ENCODE results near the gene CSNK1G2. TPM values are rescaled to one million over a fixed set of nuclear protein-coding genes. Genes with fewer than 3 reads are reported as not detected.
A peak's percentile ranks its signal among the peaks of the same experiment; 100 is the strongest.

Gene CSNK1G2
- total and polyA plus RNA-seq, 2 of the 13 experiments (the other 11 are each of a cell fraction or from before 2014, with no cell fraction given), result 53.8 to 72.5 TPM

DNA sequence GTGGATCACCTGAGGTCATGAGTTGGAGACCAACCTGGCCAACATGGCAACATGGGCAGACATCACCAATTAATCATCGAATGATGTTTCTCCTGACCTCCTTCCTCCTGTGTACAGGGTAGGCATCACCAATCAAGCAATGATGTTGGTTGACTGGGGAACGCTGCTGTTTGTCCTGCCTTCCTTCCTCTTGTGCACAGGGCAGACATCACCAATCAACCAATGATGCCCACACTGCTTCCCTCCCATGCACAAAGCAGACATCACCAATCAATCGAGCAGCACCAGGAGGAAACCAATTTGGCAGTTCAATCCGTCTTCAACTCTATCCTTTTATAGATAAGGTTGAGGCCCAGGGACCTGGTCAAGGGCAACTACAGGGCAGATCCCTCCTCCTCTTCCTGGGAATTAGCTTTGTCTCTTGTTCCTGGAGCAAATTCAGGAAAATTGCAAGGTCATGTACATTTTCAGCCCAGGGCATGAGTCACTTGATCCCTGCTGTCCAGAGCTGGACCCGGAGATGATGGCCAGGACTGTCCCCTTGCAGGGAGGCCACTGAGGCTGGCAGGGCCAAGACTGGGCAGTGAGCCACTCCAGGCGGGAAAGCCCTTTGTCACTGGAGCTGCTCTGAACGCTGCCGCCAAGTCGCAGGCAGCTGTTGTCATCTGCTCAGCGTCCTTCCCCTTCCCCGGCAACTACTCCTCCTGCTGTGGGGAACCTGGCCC is 5.3 kb upstream of the CSNK1G2 start (continued):
- peak; percentile 45; the same call in 1 of the 2 replicates for TF ChIP-seq KDM5B (CRISPR knock-in tag; IDR thresholded peaks at IDR 0.05; ENCODE audit: borderline replicate concordance)
- peak; percentile 26 for TF ChIP-seq ZNF883 (CRISPR knock-in tag; IDR thresholded peaks at IDR 0.05; ENCODE audit: not compliant biosample characterization)
- TF ChIP-seq ZNF331 (CRISPR knock-in tag; IDR thresholded peaks at IDR 0.05), result peak; percentile 64
- TF ChIP-seq, protein P1, sequence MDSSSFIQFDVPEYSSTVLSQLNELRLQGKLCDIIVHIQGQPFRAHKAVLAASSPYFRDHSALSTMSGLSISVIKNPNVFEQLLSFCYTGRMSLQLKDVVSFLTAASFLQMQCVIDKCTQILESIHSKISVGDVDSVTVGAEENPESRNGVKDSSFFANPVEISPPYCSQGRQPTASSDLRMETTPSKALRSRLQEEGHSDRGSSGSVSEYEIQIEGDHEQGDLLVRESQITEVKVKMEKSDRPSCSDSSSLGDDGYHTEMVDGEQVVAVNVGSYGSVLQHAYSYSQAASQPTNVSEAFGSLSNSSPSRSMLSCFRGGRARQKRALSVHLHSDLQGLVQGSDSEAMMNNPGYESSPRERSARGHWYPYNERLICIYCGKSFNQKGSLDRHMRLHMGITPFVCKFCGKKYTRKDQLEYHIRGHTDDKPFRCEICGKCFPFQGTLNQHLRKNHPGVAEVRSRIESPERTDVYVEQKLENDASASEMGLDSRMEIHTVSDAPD (CRISPR knock-in tag; IDR thresholded peaks at IDR 0.05), result no peak
- TF ChIP-seq, protein P2, sequence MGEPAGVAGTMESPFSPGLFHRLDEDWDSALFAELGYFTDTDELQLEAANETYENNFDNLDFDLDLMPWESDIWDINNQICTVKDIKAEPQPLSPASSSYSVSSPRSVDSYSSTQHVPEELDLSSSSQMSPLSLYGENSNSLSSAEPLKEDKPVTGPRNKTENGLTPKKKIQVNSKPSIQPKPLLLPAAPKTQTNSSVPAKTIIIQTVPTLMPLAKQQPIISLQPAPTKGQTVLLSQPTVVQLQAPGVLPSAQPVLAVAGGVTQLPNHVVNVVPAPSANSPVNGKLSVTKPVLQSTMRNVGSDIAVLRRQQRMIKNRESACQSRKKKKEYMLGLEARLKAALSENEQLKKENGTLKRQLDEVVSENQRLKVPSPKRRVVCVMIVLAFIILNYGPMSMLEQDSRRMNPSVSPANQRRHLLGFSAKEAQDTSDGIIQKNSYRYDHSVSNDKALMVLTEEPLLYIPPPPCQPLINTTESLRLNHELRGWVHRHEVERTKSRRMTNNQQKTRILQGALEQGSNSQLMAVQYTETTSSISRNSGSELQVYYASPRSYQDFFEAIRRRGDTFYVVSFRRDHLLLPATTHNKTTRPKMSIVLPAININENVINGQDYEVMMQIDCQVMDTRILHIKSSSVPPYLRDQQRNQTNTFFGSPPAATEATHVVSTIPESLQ (CRISPR knock-in tag; conservative IDR thresholded peaks at IDR 0.05), result no peak
- peak; percentile 26; the same call in 1 of the 2 replicates for TF ChIP-seq SALL1 (CRISPR knock-in tag; IDR thresholded peaks at IDR 0.05)
- TF ChIP-seq, protein P3, sequence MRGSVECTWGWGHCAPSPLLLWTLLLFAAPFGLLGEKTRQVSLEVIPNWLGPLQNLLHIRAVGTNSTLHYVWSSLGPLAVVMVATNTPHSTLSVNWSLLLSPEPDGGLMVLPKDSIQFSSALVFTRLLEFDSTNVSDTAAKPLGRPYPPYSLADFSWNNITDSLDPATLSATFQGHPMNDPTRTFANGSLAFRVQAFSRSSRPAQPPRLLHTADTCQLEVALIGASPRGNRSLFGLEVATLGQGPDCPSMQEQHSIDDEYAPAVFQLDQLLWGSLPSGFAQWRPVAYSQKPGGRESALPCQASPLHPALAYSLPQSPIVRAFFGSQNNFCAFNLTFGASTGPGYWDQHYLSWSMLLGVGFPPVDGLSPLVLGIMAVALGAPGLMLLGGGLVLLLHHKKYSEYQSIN (CRISPR knock-in tag; IDR thresholded peaks at IDR 0.05; ENCODE audit: borderline replicate concordance), result no peak
- no peak for TF ChIP-seq ZBTB21 (CRISPR knock-in tag; IDR thresholded peaks at IDR 0.05)
- TF ChIP-seq TBP (CRISPR knock-in tag; IDR thresholded peaks at IDR 0.05), result no peak
- TF ChIP-seq SPEN (CRISPR knock-in tag; IDR thresholded peaks at IDR 0.05; ENCODE audit: low read depth), result no peak
- TF ChIP-seq SIX4 (CRISPR knock-in tag; IDR thresholded peaks at IDR 0.05), result no peak
- TF ChIP-seq, protein P4, sequence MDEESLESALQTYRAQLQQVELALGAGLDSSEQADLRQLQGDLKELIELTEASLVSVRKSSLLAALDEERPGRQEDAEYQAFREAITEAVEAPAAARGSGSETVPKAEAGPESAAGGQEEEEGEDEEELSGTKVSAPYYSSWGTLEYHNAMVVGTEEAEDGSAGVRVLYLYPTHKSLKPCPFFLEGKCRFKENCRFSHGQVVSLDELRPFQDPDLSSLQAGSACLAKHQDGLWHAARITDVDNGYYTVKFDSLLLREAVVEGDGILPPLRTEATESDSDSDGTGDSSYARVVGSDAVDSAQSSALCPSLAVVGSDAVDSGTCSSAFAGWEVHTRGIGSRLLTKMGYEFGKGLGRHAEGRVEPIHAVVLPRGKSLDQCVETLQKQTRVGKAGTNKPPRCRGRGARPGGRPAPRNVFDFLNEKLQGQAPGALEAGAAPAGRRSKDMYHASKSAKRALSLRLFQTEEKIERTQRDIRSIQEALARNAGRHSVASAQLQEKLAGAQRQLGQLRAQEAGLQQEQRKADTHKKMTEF (CRISPR knock-in tag; IDR thresholded peaks at IDR 0.05), result peak; percentile 63; the same call in 1 of the 2 replicates
- 0 out of 2 replicates have a peak, but pooled peaks have one; percentile 34 for TF ChIP-seq GATAD1 (CRISPR knock-in tag; IDR thresholded peaks at IDR 0.05)
- peak; percentile 24; the same call in 1 of the 2 replicates for TF ChIP-seq PHF21A (CRISPR knock-in tag; IDR thresholded peaks at IDR 0.05)
- no peak for TF ChIP-seq ZNF644 (CRISPR knock-in tag; IDR thresholded peaks at IDR 0.05; ENCODE audit: low read depth)
- TF ChIP-seq, protein P5, sequence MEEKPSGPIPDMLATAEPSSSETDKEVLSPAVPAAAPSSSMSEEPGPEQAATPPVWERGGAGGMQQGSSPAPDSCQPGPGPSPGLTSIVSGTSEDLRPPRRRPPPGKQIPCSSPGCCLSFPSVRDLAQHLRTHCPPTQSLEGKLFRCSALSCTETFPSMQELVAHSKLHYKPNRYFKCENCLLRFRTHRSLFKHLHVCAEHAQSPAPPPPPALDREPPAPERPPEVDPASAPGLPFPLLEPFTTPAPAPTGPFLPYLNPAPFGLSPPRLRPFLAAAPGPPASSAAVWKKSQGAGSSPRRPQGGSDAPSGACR (CRISPR knock-in tag; IDR thresholded peaks at IDR 0.05), result no peak
- TF ChIP-seq GLI4 (CRISPR knock-in tag; IDR thresholded peaks at IDR 0.05; ENCODE audit: borderline replicate concordance), result 0 out of 2 replicates have a peak, but pooled peaks have one; percentile 39
- TF ChIP-seq, protein P6, sequence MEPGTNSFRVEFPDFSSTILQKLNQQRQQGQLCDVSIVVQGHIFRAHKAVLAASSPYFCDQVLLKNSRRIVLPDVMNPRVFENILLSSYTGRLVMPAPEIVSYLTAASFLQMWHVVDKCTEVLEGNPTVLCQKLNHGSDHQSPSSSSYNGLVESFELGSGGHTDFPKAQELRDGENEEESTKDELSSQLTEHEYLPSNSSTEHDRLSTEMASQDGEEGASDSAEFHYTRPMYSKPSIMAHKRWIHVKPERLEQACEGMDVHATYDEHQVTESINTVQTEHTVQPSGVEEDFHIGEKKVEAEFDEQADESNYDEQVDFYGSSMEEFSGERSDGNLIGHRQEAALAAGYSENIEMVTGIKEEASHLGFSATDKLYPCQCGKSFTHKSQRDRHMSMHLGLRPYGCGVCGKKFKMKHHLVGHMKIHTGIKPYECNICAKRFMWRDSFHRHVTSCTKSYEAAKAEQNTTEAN (CRISPR knock-in tag; conservative IDR thresholded peaks at IDR 0.05), result no peak
